GM23338 (cell line): ENCODE measurements around the gene ARL6IP5. TPM values are rescaled to one million over a fixed set of nuclear protein-coding genes. Genes with fewer than 3 reads are reported as not detected.

Experiments
- ATAC-seq: fragments of 200-7000 bp; cut with Tn5 transposase; 3 replicates; pipeline ENCODE4 v1.9.1; 2020
- DNase-seq: peaks from one replicate; pipeline ENCODE4 v3.0.0-alpha.2; 2015; ENCODE audit warnings: low spot score
- H2AFZ ChIP-seq: fragments of 200-600 bp; sonication (generic); 2 replicates; pipeline ENCODE4 v1.8.0; 2016; ENCODE audit warnings: antibody characterized with exemption, mild to moderate bottlenecking, moderate library complexity
- H3F3A ChIP-seq: fragments of 200-600 bp; sonication (generic); replicated peaks from 2 replicates; pipeline ENCODE4 v1.8.0; 2017; ENCODE audit warnings: antibody characterized with exemption, mixed run types, low read depth
- H3K27ac ChIP-seq: fragments of 200-600 bp; sonication (generic); 2 replicates; pipeline ENCODE4 v1.6.1; 2016; ENCODE audit warnings: low read depth
- H3K27me3 ChIP-seq: fragments of 200-600 bp; sonication (generic); 2 replicates; pipeline ENCODE4 v1.8.0; 2016; ENCODE audit warnings: mild to moderate bottlenecking, mixed run types, moderate library complexity; ENCODE audit not compliant: insufficient read depth
- H3K36me3 ChIP-seq: fragments of 200-600 bp; sonication (generic); 2 replicates; pipeline ENCODE4 v1.8.0; 2016; ENCODE audit warnings: mild to moderate bottlenecking; ENCODE audit not compliant: insufficient read depth
- H3K4me1 ChIP-seq: fragments of 200-600 bp; sonication (generic); 2 replicates; pipeline ENCODE4 v1.8.0; 2016; ENCODE audit warnings: mild to moderate bottlenecking, moderate library complexity; ENCODE audit not compliant: insufficient read depth
- H3K4me2 ChIP-seq: fragments of 200-600 bp; sonication (generic); 2 replicates; pipeline ENCODE4 v1.7.1; 2017; ENCODE audit warnings: mixed run types
- H3K4me3 ChIP-seq: fragments of 200-600 bp; sonication (generic); 2 replicates; pipeline ENCODE4 v1.6.1; 2016; ENCODE audit warnings: mixed run types
- H3K79me2 ChIP-seq: fragments of 200-600 bp; sonication (generic); replicated peaks from 2 replicates; pipeline ENCODE4 v1.8.0; 2017; ENCODE audit warnings: mild to moderate bottlenecking; ENCODE audit not compliant: insufficient read depth
- H3K9me2 ChIP-seq: fragments of 200-600 bp; sonication (generic); 2 replicates; pipeline ENCODE4 v1.8.0; 2017; ENCODE audit not compliant: insufficient read depth
- H4K20me1 ChIP-seq: fragments of 200-600 bp; sonication (generic); replicated peaks from 2 replicates; pipeline ENCODE4 v1.8.0; 2017; ENCODE audit warnings: mild to moderate bottlenecking; ENCODE audit not compliant: insufficient read depth
- H3K27ac Mint-ChIP-seq: 2 replicates; pipeline ENCODE4 v1.8.0; 2020; ENCODE audit warnings: inconsistent platforms, mild to moderate bottlenecking, moderate library complexity, mixed read lengths
- H3K27me3 Mint-ChIP-seq: 3 replicates; pipeline ENCODE4 v1.8.0; 2022; ENCODE audit warnings: low read depth, mild to moderate bottlenecking, moderate library complexity, mixed read lengths, inconsistent platforms; ENCODE audit not compliant: insufficient read depth, poor library complexity
- H3K36me3 Mint-ChIP-seq: 3 replicates; pipeline ENCODE4 v1.8.0; 2021; ENCODE audit warnings: low read depth, mild to moderate bottlenecking, inconsistent platforms, moderate library complexity, mixed read lengths
- H3K4me1 Mint-ChIP-seq: 3 replicates; pipeline ENCODE4 v1.8.0; 2020; ENCODE audit warnings: mild to moderate bottlenecking, inconsistent platforms, mixed read lengths
- H3K4me3 Mint-ChIP-seq: 3 replicates; pipeline ENCODE4 v1.8.0; 2021; ENCODE audit warnings: moderate library complexity, mild to moderate bottlenecking, inconsistent platforms, mixed read lengths
- H3K9me3 Mint-ChIP-seq: 3 replicates; pipeline ENCODE4 v1.8.0; 2020; ENCODE audit warnings: moderate library complexity, mild to moderate bottlenecking, inconsistent platforms, mixed read lengths
- CREB1 ChIP-seq: fragments of 250-450 bp; sonication (Bioruptor Pico); IDR thresholded peaks from 2 replicates; pipeline ENCODE4 v1.5.0; 2020; ENCODE audit warnings: low read depth, mild to moderate bottlenecking, moderate library complexity
- CTCF ChIP-seq, 2 experiments: fragments of 200-600 bp in 1 of 2; sonication (generic) in 1 of 2; conservative IDR thresholded peaks; 2 replicates each; pipeline versions ENCODE4 v1.5.1 to v1.6.1; 2016 to 2017; ENCODE audit warnings: antibody characterized with exemption in 2 of 2, low read depth in 2 of 2, mild to moderate bottlenecking in 2 of 2, moderate library complexity in 1 of 2
- ETS1 ChIP-seq: IDR thresholded peaks from 2 replicates; pipeline ENCODE4 v1.6.1; 2016; ENCODE audit warnings: antibody characterized with exemption
- EZH2 ChIP-seq: fragments of 200-600 bp; sonication (generic); IDR thresholded peaks from one replicate; pipeline ENCODE4 v1.8.0; 2017; ENCODE audit warnings: antibody characterized with exemption, mild to moderate bottlenecking, low read depth; ENCODE audit not compliant: unreplicated experiment
- EZH2phosphoT487 ChIP-seq: fragments of 200-600 bp; sonication (generic); IDR thresholded peaks from one replicate; pipeline ENCODE4 v1.8.1; 2018; ENCODE audit warnings: antibody characterized with exemption; ENCODE audit not compliant: unreplicated experiment
- JUNB ChIP-seq: IDR thresholded peaks from one replicate; pipeline ENCODE4 v1.6.1; 2016; ENCODE audit warnings: antibody characterized with exemption; ENCODE audit not compliant: unreplicated experiment
- NANOG ChIP-seq: IDR thresholded peaks from 2 replicates; pipeline ENCODE4 v1.6.1; 2016; ENCODE audit warnings: antibody characterized with exemption, borderline replicate concordance
- POLR2AphosphoS5 ChIP-seq: IDR thresholded peaks from 2 replicates; pipeline ENCODE4 v1.6.1; 2016; ENCODE audit warnings: antibody characterized with exemption, low read depth
- REST ChIP-seq: IDR thresholded peaks from one replicate; pipeline ENCODE4 v1.6.1; 2018; ENCODE audit warnings: antibody characterized with exemption; ENCODE audit not compliant: unreplicated experiment
- STAT1 ChIP-seq: IDR thresholded peaks from one replicate; pipeline ENCODE4 v1.6.1; 2016; ENCODE audit warnings: antibody characterized with exemption; ENCODE audit not compliant: unreplicated experiment
- ZNF114 ChIP-seq: fragments of 250-450 bp; sonication (Bioruptor Pico); IDR thresholded peaks from 2 replicates; pipeline ENCODE4 v1.5.0; 2020; ENCODE audit warnings: mild to moderate bottlenecking, moderate library complexity
- ZNF331 ChIP-seq: fragments of 250-450 bp; sonication (Bioruptor Pico); IDR thresholded peaks from 2 replicates; pipeline ENCODE4 v1.5.0; 2020; ENCODE audit warnings: low read depth, mild to moderate bottlenecking, moderate library complexity
- ZNF462 ChIP-seq: fragments of 250-450 bp; sonication (Bioruptor Pico); IDR thresholded peaks from 2 replicates; pipeline ENCODE4 v1.5.0; 2020; ENCODE audit warnings: mild to moderate bottlenecking, moderate library complexity
- polyA plus RNA-seq: library from polyadenylated mRNA; unstranded; fragments of >200 nt; fragmentation: Nextera tagmentation; extraction: Ambion mirVana; gene quantifications from 2 replicates; pipeline ENCODE4 v1.2.1, GENCODE V29; 2016
- total RNA-seq: library from RNA; depleted of rRNA; stranded (reverse); fragments of >200 nt; shearing (Covaris generic); gene quantifications from 2 replicates; pipeline ENCODE4 v1.2.3, GENCODE V29; 2014

ARL6IP5 gene
- total and polyA plus RNA-seq, 2 experiments from 2014 or later, result 28.8 to 39.8 TPM

GRCh38 chr3:69119681-69120080 lies 34.9 kb downstream of the ARL6IP5 start:
- Histone ChIP-seq H3K27ac (no peak overlapping the region), H3K79me2 (no peaks in the 10 kb centered on the region), H3K36me3 (no peaks in the 10 kb centered on the region), H3K9me2 (no peaks in the 10 kb centered on the region), H3K4me2 (no peak overlapping the region), H4K20me1 (no peaks in the 10 kb centered on the region), H3K4me3 (no peak overlapping the region), H2AFZ (no peak overlapping the region), H3K4me1 (peaks cover 1% of the 10 kb centered on the region; the same call in 1 of the 2 replicates), H3K27me3 (no peaks in the 10 kb centered on the region), H3F3A (no peaks in the 10 kb centered on the region)
- no peaks in the 10 kb centered on the region for H3K27me3 Mint-ChIP-seq
- no peaks in the 10 kb centered on the region for H3K36me3 Mint-ChIP-seq
- no peak overlapping the region for H3K4me3 Mint-ChIP-seq
- H3K4me1 Mint-ChIP-seq, result peaks cover 2% of the 10 kb centered on the region; the same call in 2 of the 3 replicates
- DNase-seq, result no peak
- ATAC-seq, result no peak
- H3K9me3 Mint-ChIP-seq, result no peaks in the 10 kb centered on the region
- no peak for TF ChIP-seq CTCF (conservative IDR thresholded peaks at IDR 0.05; ENCODE audit: low read depth in 2 of 2)
- TF ChIP-seq NANOG, result no peak
- no peak for TF ChIP-seq STAT1
- no peak for TF ChIP-seq ZNF462 (CRISPR knock-in tag)
- TF ChIP-seq CREB1 (CRISPR knock-in tag), result no peak
- no peak for TF ChIP-seq ETS1
- no peak for TF ChIP-seq EZH2
- TF ChIP-seq POLR2AphosphoS5, result no peak
- TF ChIP-seq EZH2phosphoT487, result no peak
- TF ChIP-seq ZNF114 (CRISPR knock-in tag), result no peak
- TF ChIP-seq ZNF331, result no peak
- no peak for TF ChIP-seq JUNB
- TF ChIP-seq REST, result no peak
- no peak overlapping the region for H3K27ac Mint-ChIP-seq
